ENCODE results near the gene MAP7D1.

Gene MAP7D1

GRCh38 chr1:36168514-36168913, 12.6 kb downstream of the MAP7D1 start:
- H3K36me3 ChIP-seq (replicated peaks; ENCODE audit: low read depth, low read length): peaks cover 4% of the 10 kb centered on the region
- H3K27ac ChIP-seq (ENCODE audit: low read length): no peak overlapping the region
- no peak overlapping the region for H3K4me3 ChIP-seq (ENCODE audit: low read length)
- H2AFZ ChIP-seq (ENCODE audit: low read depth, low read length): no peak overlapping the region
- no peaks in the 10 kb centered on the region for H3K27me3 ChIP-seq (ENCODE audit: low read depth, low read length)
- no peak overlapping the region for H3K4me2 ChIP-seq (ENCODE audit: low read length)
- no peaks in the 10 kb centered on the region for H3K9me3 ChIP-seq (ENCODE audit: insufficient read depth, low read length)
- peaks cover 15% of the 10 kb centered on the region for H4K20me1 ChIP-seq (ENCODE audit: insufficient read depth, low read length)
- H3K79me2 ChIP-seq (ENCODE audit: low read length): peaks cover 53% of the 10 kb centered on the region
- H3K9ac ChIP-seq (ENCODE audit: low read length): no peak overlapping the region
- TF ChIP-seq CTCF (IDR thresholded peaks at IDR 0.05; ENCODE audit: low read depth, low read length) (no peak), EZH2phosphoT487 (IDR thresholded peaks at IDR 0.05; ENCODE audit: low read depth) (no peak)
- H3K4me1 ChIP-seq (ENCODE audit: low read length): peaks cover 7% of the 10 kb centered on the region

GRCh38 chr1:36170643-36171412, 14.9 kb downstream of the MAP7D1 start:
- Histone ChIP-seq H3K4me2 (ENCODE audit: low read length) (no peak overlapping the region), H3K79me2 (ENCODE audit: low read length) (peaks cover 32% of the 10 kb centered on the region), H3K4me3 (ENCODE audit: low read length) (no peak overlapping the region), H3K4me1 (ENCODE audit: low read length) (no peaks in the 10 kb centered on the region), H3K27me3 (ENCODE audit: low read depth, low read length) (no peaks in the 10 kb centered on the region), H2AFZ (ENCODE audit: low read depth, low read length) (no peak overlapping the region), H4K20me1 (ENCODE audit: insufficient read depth, low read length) (peaks cover 7% of the 10 kb centered on the region; the same call in 1 of the 2 replicates), H3K36me3 (replicated peaks; ENCODE audit: low read depth, low read length) (peaks cover 16% of the 10 kb centered on the region), H3K9me3 (ENCODE audit: insufficient read depth, low read length) (no peaks in the 10 kb centered on the region), H3K9ac (ENCODE audit: low read length) (no peak overlapping the region), H3K27ac (ENCODE audit: low read length) (no peak overlapping the region)
- TF ChIP-seq EZH2phosphoT487 (IDR thresholded peaks at IDR 0.05; ENCODE audit: low read depth) (no peak), CTCF (IDR thresholded peaks at IDR 0.05; ENCODE audit: low read depth, low read length) (no peak)

- Histone ChIP-seq H4K20me1 (ENCODE audit: insufficient read depth, low read length) (peaks cover 3% of the 10 kb centered on the region; the same call in 1 of the 2 replicates), H3K27ac (ENCODE audit: low read length) (no peak overlapping the region), H3K27me3 (ENCODE audit: low read depth, low read length) (no peaks in the 10 kb centered on the region), H2AFZ (ENCODE audit: low read depth, low read length) (no peak overlapping the region), H3K4me3 (ENCODE audit: low read length) (no peak overlapping the region), H3K79me2 (ENCODE audit: low read length) (peaks cover 20% of the 10 kb centered on the region), H3K9me3 (ENCODE audit: insufficient read depth, low read length) (no peaks in the 10 kb centered on the region), H3K36me3 (replicated peaks; ENCODE audit: low read depth, low read length) (peaks cover 16% of the 10 kb centered on the region), H3K4me2 (ENCODE audit: low read length) (no peak overlapping the region), H3K9ac (ENCODE audit: low read length) (no peak overlapping the region), H3K4me1 (ENCODE audit: low read length) (no peaks in the 10 kb centered on the region)
- TF ChIP-seq CTCF (IDR thresholded peaks at IDR 0.05; ENCODE audit: low read depth, low read length) (no peak), EZH2phosphoT487 (IDR thresholded peaks at IDR 0.05; ENCODE audit: low read depth) (no peak)
Measured at GRCh38 chr1:36172017-36172747, 16.2 kb downstream of the MAP7D1 start.

GRCh38 chr1:36172983-36173382, 17.0 kb downstream of the MAP7D1 start:
- Histone ChIP-seq H3K4me2 (ENCODE audit: low read length) (no peak overlapping the region), H3K36me3 (replicated peaks; ENCODE audit: low read depth, low read length) (peaks cover 16% of the 10 kb centered on the region), H3K27ac (ENCODE audit: low read length) (no peak overlapping the region), H3K9me3 (ENCODE audit: insufficient read depth, low read length) (no peaks in the 10 kb centered on the region), H3K27me3 (ENCODE audit: low read depth, low read length) (no peaks in the 10 kb centered on the region), H3K9ac (ENCODE audit: low read length) (no peak overlapping the region), H3K79me2 (ENCODE audit: low read length) (peaks cover 13% of the 10 kb centered on the region; the same call in 1 of the 2 replicates), H4K20me1 (ENCODE audit: insufficient read depth, low read length) (no peaks in the 10 kb centered on the region; the same call in 1 of the 2 replicates), H2AFZ (ENCODE audit: low read depth, low read length) (no peak overlapping the region), H3K4me3 (ENCODE audit: low read length) (no peak overlapping the region), H3K4me1 (ENCODE audit: low read length) (no peaks in the 10 kb centered on the region)
- TF ChIP-seq CTCF (IDR thresholded peaks at IDR 0.05; ENCODE audit: low read depth, low read length) (no peak), EZH2phosphoT487 (IDR thresholded peaks at IDR 0.05; ENCODE audit: low read depth) (no peak)

Measured in OCI-LY3 (cell line).